ENCODE measurements around the gene C5.
"Not testable (repeated sequence)": the region's sequence is repeated elsewhere in the genome, so short reads cannot be mapped to it uniquely, and the experiment has no call there.

Gene C5

DNA sequence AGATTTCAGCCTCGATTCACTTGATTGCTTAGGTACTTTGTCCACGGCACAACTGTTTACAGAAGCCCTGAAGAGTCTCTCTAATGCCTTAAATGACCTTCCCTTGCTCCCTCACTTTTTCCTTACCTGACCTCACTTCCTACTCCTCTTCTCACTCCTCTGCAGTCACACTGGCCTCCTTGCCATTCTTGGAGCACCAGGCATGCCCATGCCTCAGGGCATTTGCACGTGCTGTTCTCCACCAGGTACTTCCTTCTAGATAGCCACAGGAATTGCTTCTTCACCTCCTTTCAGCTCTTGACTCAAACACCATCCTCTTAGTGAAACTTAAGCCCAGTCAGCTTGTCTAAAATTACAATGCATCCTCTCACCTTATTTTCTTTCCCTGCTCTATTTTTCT lies 71.1 kb downstream of the C5 start:
- DNase-seq (ENCODE audit: low read depth) = no peak

DNA sequence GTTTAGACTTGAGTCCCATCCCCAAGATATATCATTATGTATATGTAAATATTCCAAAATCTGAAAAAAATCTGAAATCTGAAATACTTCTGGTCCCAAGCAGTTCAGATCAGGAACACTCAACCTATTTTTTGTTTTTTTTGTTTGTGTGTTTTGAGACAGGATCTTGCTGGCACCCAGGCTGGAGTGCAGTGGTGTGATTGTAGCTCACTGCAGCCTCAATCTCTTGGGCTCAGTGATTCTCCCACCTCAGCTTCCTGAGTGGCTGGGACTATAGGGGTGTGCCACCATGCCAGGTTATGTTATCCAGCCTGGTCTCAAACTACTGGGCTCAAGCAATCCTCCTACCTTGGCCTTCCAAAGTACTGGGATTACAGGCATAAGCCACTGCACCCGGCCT lies 72.8 kb downstream of the C5 start:
- no peak for DNase-seq (ENCODE audit: low read depth)

DNA sequence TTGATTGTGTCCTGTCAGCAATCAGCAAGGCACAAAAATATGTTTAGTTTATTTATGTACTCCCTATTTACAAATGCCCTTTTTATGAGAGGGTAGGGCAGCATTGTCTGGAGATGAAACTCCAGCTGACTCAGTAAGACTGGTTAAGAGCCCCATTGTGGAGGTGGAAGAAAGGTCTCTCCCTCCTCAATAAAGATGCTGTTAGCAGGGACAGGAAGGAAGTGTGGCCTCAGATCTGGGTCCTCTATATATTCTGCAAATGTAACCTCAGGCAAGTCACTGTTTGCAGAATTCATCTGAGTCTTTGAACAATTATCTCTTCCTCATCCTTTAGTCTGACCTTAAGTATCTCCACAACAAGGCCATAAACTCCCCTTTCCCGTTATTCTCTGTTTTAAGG lies 75.2 kb downstream of the C5 start:
- no peak for DNase-seq (ENCODE audit: low read depth)

DNA sequence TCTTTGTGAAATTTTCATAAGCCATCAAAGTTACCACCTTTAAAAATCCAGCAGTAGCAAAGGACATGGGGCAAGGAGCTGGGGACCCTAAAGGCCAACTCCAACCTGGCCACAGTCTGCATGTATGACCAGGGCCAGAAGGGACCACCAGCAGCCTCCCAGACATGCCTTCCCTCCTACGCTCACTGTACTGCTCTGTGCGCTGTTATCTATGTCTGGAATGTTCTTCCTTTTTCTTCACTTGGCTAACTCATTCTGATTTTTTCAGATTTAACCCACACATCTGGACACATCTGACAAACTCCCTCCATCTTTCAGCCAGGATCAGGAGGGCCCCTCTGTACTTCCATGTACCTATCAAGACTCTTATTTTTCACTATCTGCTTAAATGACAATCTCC lies 75.9 kb downstream of the C5 start:
- DNase-seq (ENCODE audit: low read depth) = no peak

DNA sequence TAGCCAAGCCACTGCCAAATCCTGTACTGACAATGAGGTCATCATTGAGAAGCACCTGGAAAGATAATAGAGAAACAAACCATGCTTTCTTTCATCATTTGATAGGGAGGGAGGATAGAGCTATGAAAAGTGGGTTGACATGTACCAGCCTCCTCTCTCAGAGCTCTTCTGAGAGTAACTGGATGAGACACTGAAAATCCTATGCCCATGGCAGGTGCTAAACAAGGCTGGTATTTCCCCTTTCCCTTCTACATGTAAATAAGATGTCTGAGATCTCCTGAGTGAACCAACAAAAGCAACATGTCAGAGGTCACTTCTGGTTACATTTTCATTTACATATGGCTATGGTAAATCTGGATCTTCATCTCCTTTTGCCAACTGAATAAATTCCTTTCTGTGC lies 78.1 kb downstream of the C5 start:
- DNase-seq (ENCODE audit: low read depth) = no peak

DNA sequence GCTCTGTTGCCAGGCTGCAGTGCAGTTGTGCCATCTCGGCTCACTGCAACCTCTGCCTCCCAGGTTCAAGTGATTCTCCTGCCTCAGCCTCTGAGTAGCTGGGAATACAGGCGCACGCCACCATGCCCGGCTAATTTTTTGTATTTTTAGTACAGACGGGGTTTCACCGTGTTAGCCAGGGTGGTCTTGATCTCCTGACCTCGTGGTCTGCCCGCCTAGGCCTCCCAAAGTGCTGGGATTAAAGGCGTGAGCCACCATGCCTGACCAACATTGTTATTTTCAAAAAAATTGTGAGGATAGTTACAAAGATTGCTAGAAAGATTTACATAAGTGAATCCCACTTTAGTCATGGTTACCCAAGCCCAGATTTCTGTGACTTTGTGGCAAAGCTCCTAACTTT lies 78.6 kb downstream of the C5 start:
- DNase-seq (ENCODE audit: low read depth) = not testable (repeated sequence)

DNA sequence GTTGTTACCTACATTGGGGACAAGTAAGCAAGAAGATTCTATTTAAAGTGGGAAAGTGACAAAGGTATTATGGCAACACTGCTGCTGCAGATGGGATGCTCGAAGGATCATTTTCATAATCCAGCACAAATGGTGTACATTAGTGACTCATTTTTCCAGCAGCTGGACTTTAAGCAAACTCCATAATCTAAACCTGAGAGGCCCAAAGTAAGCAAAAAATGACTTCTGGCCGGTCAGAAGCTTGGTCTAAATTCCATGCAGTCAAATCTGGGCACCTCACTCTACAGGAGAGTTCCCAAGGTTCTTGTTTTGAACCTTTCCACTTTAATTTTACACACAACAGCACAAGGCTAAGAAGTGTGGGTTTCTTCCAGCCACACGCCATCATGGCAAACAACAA lies 79.8 kb downstream of the C5 start:
- DNase-seq (ENCODE audit: low read depth) = no peak

DNA sequence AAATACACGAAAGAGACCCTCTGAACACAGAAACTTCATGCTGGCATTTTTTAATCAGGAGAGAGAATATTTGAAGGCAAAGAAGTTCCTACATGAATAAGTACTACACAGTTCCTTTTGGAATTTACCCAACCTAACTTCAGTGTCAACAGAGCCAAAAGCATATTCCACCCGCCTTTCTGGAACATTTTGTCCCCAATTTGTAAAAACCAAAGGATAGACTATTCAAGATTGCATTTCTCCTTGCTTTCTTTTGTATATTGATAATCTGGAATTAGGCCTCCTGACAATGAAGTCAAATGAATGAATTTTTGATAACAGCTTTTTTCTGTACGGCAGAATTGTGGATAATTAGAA lies 84.1 kb downstream of the C5 start:
- DNase-seq (ENCODE audit: low read depth) = no peak

DNA sequence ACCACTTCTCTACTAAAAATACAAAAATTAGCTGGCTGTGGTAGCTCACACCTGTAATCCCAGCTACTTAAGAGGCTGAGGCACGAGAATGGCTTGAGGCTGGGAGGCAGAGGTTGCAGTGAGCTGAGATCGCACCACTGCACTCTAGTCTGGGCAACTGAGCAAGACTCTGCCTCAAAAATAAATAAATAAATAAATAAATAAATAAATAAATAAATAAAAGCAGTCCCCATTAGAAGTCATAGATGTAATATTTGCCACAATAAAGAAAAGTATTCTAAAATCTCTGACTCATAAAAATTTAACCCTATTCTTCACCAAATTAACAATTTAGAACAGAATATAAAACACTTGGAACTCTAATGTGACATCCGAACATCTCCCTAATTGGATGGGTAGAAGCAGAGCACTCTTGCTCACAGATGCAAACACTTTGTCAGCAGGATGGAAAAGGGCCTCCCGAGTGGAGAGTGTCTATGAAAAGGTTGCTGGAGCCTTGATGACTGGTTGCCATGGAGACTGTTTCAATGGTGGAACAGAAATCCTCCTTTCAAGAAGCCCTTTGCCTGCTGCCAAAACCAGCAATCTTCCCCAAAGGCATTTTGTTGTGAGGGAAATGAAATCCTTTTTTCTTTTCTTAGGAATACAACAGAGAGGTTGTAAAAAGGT lies 84.6 kb downstream of the C5 start:
- no peak for DNase-seq (ENCODE audit: low read depth)

DNA sequence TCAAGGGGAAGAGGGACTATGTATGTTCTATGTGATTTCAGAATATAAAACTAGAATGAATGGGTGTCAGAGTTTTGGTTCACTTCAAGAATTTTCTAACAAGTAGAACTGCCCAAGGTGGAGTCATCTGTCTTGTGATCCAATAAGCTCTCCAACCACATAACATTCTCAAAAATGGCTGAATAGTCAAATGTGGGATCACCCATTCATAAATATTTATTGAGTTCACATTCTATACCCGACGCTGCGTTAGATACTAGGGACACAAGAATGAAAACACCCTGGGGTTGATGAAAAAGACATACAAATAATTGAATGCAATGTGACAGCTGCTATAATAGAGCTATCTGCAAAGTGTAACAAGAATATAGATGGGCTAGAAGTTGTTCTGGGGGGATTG lies 88.1 kb downstream of the C5 start:
- DNase-seq (ENCODE audit: low read depth) = no peak

DNA sequence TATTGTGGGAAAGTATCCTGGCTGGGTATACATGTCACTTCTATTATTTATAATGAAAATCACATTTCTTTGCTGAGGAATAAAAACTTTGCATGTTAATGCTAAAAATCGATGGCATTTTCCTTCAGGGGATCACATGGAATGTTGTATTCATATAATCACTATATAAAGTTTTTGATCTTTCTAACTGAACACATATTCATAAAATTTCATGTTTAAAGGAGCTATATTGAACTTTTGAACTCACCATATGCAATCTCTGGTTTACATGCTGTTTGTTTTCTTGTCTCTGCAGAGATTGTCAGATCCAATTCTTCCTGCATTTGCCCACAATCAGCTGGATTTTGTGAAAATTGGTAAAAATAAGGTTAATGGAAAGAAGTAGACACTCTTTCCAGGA lies 90.1 kb downstream of the C5 start:
- DNase-seq (ENCODE audit: low read depth) = no peak

DNA sequence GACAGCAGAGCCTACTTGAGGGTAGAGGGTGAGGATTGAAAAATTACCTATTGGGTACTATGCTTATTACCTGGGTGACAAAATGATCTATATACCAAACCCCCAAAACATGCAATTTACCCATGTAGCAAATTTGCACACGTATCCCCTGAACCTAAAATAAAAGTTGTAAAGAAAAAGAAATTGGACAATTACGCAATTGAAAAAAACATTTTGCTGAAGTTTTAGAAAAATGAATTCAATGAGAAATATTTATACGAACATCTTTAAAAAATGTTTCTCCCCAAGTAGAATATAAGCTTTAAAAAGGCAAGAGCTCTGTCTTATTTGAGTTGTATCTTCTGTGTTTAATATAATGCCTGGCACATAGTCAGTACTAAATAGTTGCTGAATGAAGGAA lies 93.2 kb downstream of the C5 start:
- DNase-seq (ENCODE audit: low read depth) = no peak

DNA sequence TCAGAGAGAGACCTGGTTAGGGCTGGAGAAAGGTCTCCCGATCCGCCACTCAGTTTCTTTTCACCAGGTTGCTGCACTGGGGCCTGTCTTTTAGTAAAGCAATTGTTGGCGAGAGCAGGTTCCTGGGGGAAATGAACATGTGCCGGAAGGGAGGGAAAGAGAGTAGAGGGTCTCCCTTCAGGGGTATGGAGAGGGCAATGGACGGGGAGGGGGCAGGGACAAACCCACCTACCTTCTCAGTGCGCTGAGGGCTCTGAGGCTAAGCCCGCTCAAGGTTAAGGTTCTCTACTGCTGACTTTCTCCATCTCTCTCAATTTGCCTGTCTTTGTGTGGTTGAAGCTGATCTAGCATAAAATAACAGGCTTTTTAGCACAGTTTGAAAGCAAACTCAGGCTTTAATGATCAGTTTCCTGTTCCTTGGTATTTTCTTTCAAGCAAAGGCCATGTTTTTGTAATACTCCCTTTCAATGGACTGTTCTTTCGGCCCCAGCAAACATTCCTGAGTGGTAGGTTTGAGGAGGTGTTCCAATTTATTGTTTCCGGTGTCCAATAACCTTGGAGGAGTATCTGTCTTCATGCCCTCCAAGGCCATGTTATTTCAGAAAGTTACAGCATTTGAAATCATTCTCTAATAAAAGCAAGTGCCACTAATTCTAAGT lies 98.0 kb downstream of the C5 start:
- DNase-seq (ENCODE audit: low read depth) = no peak

DNA sequence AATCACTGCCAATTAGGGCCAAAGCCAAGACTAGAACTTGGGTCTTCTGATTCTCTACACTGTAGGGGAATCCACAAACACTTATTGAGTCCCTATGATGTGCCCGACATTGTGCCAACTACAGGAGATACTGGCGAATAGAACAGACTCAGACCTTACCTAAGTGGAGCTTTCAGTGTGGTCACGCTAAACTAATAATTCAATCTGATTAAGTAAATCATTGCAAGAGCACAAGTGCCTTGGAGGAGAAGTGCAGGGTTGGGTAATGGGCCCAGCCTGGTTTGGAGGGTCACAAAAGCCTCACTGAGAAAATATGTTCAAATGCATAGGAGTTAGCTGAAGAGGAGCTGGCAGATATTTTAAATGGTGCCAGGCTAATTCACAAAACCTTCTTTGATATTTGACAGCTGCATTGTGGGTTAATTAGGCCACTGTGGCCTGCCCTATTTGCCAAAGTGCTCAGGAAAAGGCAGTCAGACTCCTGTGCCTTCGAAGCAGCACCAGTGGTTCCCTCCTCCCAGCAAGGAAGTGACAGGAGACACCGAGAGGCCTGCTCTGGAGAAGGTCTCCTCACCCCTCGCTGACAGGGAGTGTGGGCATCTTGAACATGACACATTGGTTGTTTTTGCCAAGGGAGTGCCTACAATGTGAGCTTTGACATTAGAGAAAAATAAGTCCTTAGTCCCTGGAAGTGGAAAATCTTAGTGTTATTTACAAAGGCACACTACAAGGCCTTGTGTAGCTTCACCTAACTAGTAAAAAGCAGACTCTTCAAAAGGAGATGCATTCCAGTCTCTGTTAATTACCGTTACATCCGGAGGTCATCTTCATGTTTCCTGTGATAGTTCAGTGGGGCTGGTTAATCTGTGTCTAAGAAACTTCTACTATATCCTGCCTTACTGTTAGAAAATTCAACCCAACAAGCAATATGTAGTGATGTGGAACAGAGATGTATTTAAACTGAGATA lies 99.4 kb downstream of the C5 start:
- no peak for DNase-seq (ENCODE audit: low read depth)

DNA sequence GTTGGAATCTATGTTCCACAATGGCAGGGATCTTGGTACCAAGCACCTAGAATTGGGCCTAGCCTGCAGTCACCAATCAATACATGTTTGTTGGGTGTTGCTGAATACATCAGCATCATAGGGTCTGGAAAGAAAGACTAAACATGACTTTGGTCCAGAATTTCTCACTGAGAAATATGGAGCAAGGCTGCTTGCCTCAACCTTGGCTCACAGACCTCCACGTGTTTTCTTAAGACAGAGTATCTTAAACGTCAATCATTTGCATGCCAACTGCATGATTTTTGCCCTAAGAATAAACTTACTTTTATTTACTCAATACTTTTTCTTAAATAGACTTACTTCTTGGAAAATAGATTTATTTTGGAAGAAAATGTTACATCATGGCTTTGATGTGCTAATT lies 100.8 kb downstream of the C5 start:
- DNase-seq (ENCODE audit: low read depth) = no peak

DNA sequence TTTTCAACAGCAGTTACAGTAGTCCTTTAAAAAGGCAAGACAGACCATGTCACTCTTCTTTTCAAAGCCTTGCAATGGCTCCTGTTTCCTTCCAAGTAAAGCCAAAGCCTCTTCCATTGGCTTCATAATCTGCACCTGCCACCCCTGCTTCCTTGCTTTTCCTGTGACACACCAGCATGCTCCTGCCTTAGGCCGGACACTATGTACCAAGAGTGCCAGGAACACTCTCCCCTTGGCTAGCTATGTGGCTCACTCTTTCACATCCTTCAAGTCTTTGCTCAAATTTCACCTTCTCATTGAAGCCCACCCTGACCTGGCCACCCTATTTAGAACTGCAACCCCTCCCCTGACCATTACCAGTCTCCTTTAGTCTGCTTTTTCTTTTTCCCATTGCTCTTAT lies 101.3 kb downstream of the C5 start:
- DNase-seq (ENCODE audit: low read depth) = no peak

DNA sequence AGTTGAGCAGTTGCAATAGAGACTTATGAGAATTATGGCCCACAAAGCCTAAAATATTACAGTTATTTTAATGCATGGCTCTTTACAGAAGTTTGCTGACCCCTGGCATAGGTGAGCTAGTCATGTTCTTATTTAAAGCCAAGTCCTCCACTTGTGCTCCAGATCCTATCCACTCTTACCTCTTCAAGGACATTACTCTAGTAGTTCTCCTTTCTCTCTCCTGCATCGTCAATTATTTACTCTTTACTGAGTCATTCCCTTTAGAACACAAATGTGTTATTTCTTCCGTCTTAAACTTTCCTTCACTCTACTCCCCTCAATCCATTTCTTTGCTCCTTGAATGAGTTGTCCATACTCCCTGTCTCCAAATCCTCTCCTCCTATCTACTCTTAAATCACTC lies 102.9 kb downstream of the C5 start:
- DNase-seq (ENCODE audit: low read depth) = no peak

DNA sequence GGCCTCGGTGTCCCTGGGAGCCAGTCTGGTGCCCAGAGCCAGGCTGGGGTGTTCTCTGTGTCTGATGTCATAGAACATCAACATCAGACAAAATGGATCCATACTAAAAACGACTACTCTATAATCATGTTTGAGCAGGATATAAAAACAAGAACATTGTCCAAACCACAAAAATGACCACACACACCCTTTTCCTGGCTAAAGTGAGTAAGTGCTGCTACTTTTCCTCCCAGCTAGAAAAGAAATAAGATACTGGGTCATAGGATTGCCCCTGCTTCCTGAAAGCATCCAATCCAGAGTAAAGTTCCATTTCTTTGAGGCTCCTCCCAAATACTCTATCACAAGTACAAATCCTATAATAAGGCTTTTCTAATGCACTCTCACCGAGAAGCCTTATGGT lies 103.8 kb downstream of the C5 start:
- DNase-seq (ENCODE audit: low read depth) = no peak

DNA sequence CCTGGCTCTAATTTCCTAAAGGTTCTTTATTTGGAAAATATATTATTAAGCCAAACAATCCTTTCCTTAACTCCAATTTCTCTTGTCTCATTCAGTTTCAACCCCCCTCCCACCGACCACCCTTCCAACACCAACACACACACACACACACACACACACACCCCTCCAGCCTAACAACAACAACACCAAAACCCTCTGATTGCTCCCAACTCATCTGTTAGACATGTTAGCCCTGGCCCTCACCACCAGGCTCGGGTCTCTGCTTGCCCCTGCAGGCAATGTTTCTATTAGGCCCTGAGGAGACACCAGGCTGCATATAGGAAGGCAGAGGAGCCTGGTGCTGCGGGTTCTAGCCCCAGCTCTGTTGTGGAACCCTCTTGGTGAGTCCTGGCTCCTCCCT lies 105.1 kb downstream of the C5 start:
- DNase-seq (ENCODE audit: low read depth) = no peak

DNA sequence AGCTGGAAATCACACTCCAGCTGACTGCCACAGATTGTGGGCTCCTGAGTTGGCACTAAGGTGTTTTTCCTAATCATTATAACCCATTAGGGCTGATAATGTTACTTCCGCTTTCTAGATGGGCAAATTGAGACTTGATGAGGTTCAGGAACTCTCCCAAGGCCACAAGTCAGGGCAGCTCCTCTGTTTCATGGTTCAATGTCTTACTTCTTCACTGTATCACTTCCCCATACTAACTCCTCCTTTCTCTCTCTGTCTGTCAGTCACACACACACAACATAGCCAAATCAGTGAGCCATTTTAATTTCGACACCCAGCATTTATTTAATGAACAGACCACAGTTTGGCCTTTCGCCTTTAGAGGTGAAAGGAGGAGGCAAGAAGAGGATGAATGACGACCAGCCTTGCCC lies 105.6 kb downstream of the C5 start:
- no peak for DNase-seq (ENCODE audit: low read depth)

DNA sequence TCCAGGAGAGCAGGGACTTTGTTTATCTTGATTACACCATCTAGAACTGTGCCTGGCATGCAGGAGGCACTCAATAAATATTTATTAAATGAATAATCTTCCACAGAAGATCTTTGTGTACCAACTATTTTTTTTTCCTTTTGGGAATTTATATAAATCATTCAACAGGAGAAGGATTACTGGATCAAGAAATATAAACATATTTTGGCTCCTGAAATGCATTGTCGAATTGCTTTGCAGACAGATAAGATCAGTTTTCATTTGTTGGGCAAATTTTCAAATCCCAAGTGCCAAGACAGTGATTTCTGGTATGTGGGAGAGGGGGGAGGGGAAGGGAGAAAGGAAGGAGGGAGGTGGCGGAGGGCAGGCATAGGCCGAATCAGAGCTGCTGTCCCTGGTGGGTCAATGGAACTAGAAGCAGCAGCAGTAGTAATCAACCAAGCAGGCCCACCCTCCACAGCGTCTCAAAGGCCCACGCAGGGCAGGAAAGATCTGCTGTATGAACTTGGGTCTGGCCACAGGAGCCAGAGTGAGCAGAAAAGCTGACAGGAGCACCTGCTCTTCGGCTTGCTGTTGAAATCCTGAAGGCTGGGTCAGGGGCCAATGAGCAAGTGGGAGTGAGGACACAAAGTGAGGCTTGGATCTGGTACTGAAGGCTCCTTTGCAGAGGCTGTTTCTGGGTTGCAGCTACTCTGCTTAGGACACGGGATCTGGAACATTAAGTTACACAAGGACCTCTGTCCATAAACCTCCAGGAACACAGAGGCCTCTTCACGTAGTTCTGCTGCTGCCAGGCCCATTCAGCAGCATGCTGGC lies 107.7 kb downstream of the C5 start:
- DNase-seq (ENCODE audit: low read depth) = no peak

DNA sequence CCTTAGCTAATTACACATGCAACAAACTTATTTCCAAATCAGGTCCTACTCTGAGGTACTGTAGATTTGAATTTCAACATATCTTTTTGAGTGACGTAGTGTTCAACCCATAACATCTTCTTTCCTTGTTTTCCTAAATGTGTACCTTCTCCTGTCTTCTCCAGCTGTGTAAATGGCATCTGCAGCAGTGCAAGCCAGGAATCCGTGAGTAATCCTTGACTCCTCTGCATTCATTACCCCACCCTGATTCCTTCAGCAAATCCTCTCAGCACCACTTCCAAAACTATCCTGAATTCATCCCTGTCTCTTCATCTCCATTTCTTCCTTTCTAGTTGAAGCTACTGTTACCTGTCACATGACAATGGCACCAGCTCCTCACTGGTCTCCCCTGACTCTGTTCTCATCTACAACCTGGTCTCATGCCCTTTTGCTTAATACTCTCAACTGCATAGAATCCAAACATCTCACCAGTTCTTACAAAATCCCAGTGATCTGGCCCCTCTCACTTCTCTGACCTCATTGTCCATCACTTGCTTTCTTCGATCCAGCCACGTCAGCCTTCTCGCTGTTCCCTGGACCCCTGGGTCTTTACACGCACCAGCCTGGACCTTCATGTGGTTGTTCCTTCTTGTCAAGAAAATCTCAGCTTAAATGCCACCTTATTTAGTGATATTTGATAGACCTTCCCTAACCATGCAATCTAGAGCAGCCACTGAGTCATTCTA lies 108.9 kb downstream of the C5 start:
- DNase-seq (ENCODE audit: low read depth) = no peak
